GM23338 (cell line): ENCODE measurements around the gene SP140L. TPM values are rescaled to one million over a fixed set of nuclear protein-coding genes. Genes with fewer than 3 reads are reported as not detected.

Experiments
- ATAC-seq: fragments of 200-7000 bp; cut with Tn5 transposase; 3 replicates; pipeline ENCODE4 v1.9.1; 2020
- DNase-seq: peaks from one replicate; pipeline ENCODE4 v3.0.0-alpha.2; 2015; ENCODE audit warnings: low spot score
- H2AFZ ChIP-seq: fragments of 200-600 bp; sonication (generic); 2 replicates; pipeline ENCODE4 v1.8.0; 2016; ENCODE audit warnings: antibody characterized with exemption, mild to moderate bottlenecking, moderate library complexity
- H3F3A ChIP-seq: fragments of 200-600 bp; sonication (generic); replicated peaks from 2 replicates; pipeline ENCODE4 v1.8.0; 2017; ENCODE audit warnings: antibody characterized with exemption, mixed run types, low read depth
- H3K27ac ChIP-seq: fragments of 200-600 bp; sonication (generic); 2 replicates; pipeline ENCODE4 v1.6.1; 2016; ENCODE audit warnings: low read depth
- H3K27me3 ChIP-seq: fragments of 200-600 bp; sonication (generic); 2 replicates; pipeline ENCODE4 v1.8.0; 2016; ENCODE audit warnings: mild to moderate bottlenecking, mixed run types, moderate library complexity; ENCODE audit not compliant: insufficient read depth
- H3K36me3 ChIP-seq: fragments of 200-600 bp; sonication (generic); 2 replicates; pipeline ENCODE4 v1.8.0; 2016; ENCODE audit warnings: mild to moderate bottlenecking; ENCODE audit not compliant: insufficient read depth
- H3K4me1 ChIP-seq: fragments of 200-600 bp; sonication (generic); 2 replicates; pipeline ENCODE4 v1.8.0; 2016; ENCODE audit warnings: mild to moderate bottlenecking, moderate library complexity; ENCODE audit not compliant: insufficient read depth
- H3K4me2 ChIP-seq: fragments of 200-600 bp; sonication (generic); 2 replicates; pipeline ENCODE4 v1.7.1; 2017; ENCODE audit warnings: mixed run types
- H3K4me3 ChIP-seq: fragments of 200-600 bp; sonication (generic); 2 replicates; pipeline ENCODE4 v1.6.1; 2016; ENCODE audit warnings: mixed run types
- H3K79me2 ChIP-seq: fragments of 200-600 bp; sonication (generic); replicated peaks from 2 replicates; pipeline ENCODE4 v1.8.0; 2017; ENCODE audit warnings: mild to moderate bottlenecking; ENCODE audit not compliant: insufficient read depth
- H3K9me2 ChIP-seq: fragments of 200-600 bp; sonication (generic); 2 replicates; pipeline ENCODE4 v1.8.0; 2017; ENCODE audit not compliant: insufficient read depth
- H4K20me1 ChIP-seq: fragments of 200-600 bp; sonication (generic); replicated peaks from 2 replicates; pipeline ENCODE4 v1.8.0; 2017; ENCODE audit warnings: mild to moderate bottlenecking; ENCODE audit not compliant: insufficient read depth
- H3K27ac Mint-ChIP-seq: 2 replicates; pipeline ENCODE4 v1.8.0; 2020; ENCODE audit warnings: inconsistent platforms, mild to moderate bottlenecking, moderate library complexity, mixed read lengths
- H3K27me3 Mint-ChIP-seq: 3 replicates; pipeline ENCODE4 v1.8.0; 2022; ENCODE audit warnings: low read depth, mild to moderate bottlenecking, moderate library complexity, mixed read lengths, inconsistent platforms; ENCODE audit not compliant: insufficient read depth, poor library complexity
- H3K36me3 Mint-ChIP-seq: 3 replicates; pipeline ENCODE4 v1.8.0; 2021; ENCODE audit warnings: low read depth, mild to moderate bottlenecking, inconsistent platforms, moderate library complexity, mixed read lengths
- H3K4me1 Mint-ChIP-seq: 3 replicates; pipeline ENCODE4 v1.8.0; 2020; ENCODE audit warnings: mild to moderate bottlenecking, inconsistent platforms, mixed read lengths
- H3K4me3 Mint-ChIP-seq: 3 replicates; pipeline ENCODE4 v1.8.0; 2021; ENCODE audit warnings: moderate library complexity, mild to moderate bottlenecking, inconsistent platforms, mixed read lengths
- H3K9me3 Mint-ChIP-seq: 3 replicates; pipeline ENCODE4 v1.8.0; 2020; ENCODE audit warnings: moderate library complexity, mild to moderate bottlenecking, inconsistent platforms, mixed read lengths
- CREB1 ChIP-seq: fragments of 250-450 bp; sonication (Bioruptor Pico); IDR thresholded peaks from 2 replicates; pipeline ENCODE4 v1.5.0; 2020; ENCODE audit warnings: low read depth, mild to moderate bottlenecking, moderate library complexity
- CTCF ChIP-seq, 2 experiments: fragments of 200-600 bp in 1 of 2; sonication (generic) in 1 of 2; conservative IDR thresholded peaks; 2 replicates each; pipeline versions ENCODE4 v1.5.1 to v1.6.1; 2016 to 2017; ENCODE audit warnings: antibody characterized with exemption in 2 of 2, low read depth in 2 of 2, mild to moderate bottlenecking in 2 of 2, moderate library complexity in 1 of 2
- EZH2phosphoT487 ChIP-seq: fragments of 200-600 bp; sonication (generic); IDR thresholded peaks from one replicate; pipeline ENCODE4 v1.8.1; 2018; ENCODE audit warnings: antibody characterized with exemption; ENCODE audit not compliant: unreplicated experiment
- JUNB ChIP-seq: IDR thresholded peaks from one replicate; pipeline ENCODE4 v1.6.1; 2016; ENCODE audit warnings: antibody characterized with exemption; ENCODE audit not compliant: unreplicated experiment
- NANOG ChIP-seq: IDR thresholded peaks from 2 replicates; pipeline ENCODE4 v1.6.1; 2016; ENCODE audit warnings: antibody characterized with exemption, borderline replicate concordance
- POLR2AphosphoS5 ChIP-seq: IDR thresholded peaks from 2 replicates; pipeline ENCODE4 v1.6.1; 2016; ENCODE audit warnings: antibody characterized with exemption, low read depth
- REST ChIP-seq: IDR thresholded peaks from one replicate; pipeline ENCODE4 v1.6.1; 2018; ENCODE audit warnings: antibody characterized with exemption; ENCODE audit not compliant: unreplicated experiment
- STAT1 ChIP-seq: IDR thresholded peaks from one replicate; pipeline ENCODE4 v1.6.1; 2016; ENCODE audit warnings: antibody characterized with exemption; ENCODE audit not compliant: unreplicated experiment
- ZNF114 ChIP-seq: fragments of 250-450 bp; sonication (Bioruptor Pico); IDR thresholded peaks from 2 replicates; pipeline ENCODE4 v1.5.0; 2020; ENCODE audit warnings: mild to moderate bottlenecking, moderate library complexity
- ZNF331 ChIP-seq: fragments of 250-450 bp; sonication (Bioruptor Pico); IDR thresholded peaks from 2 replicates; pipeline ENCODE4 v1.5.0; 2020; ENCODE audit warnings: low read depth, mild to moderate bottlenecking, moderate library complexity
- polyA plus RNA-seq: library from polyadenylated mRNA; unstranded; fragments of >200 nt; fragmentation: Nextera tagmentation; extraction: Ambion mirVana; gene quantifications from 2 replicates; pipeline ENCODE4 v1.2.1, GENCODE V29; 2016
- total RNA-seq: library from RNA; depleted of rRNA; stranded (reverse); fragments of >200 nt; shearing (Covaris generic); gene quantifications from 2 replicates; pipeline ENCODE4 v1.2.3, GENCODE V29; 2014

The SP140L gene
- total and polyA plus RNA-seq, 2 experiments from 2014 or later, result 1.3 to 1.7 TPM

- TF ChIP-seq JUNB (no peak), CREB1 (CRISPR knock-in tag) (no peak), STAT1 (no peak), ZNF331 (CRISPR knock-in tag) (no peak), ZNF114 (CRISPR knock-in tag) (no peak)
These were observed 92.2 kb downstream of the SP140L start (continued) for GRCh38 chr2:230419181-230419580.

- Mint-ChIP-seq H3K4me3 (no peak overlapping the region), H3K4me1 (no peaks in the 10 kb centered on the region; the same call in 2 of the 3 replicates)
These were observed 95.2 kb downstream of the SP140L start for GRCh38 chr2:230422149-230422548.

More at GRCh38 chr2:230422149-230422548, 95.2 kb downstream of the SP140L start:
- Histone ChIP-seq H3K27me3 (no peaks in the 10 kb centered on the region), H3K4me1 (no peaks in the 10 kb centered on the region), H3K79me2 (no peaks in the 10 kb centered on the region), H3K9me2 (no peaks in the 10 kb centered on the region), H4K20me1 (no peaks in the 10 kb centered on the region), H2AFZ (no peak overlapping the region), H3K4me3 (no peak overlapping the region), H3K4me2 (no peak overlapping the region), H3K36me3 (no peaks in the 10 kb centered on the region), H3K27ac (no peak overlapping the region), H3F3A (no peaks in the 10 kb centered on the region)
- DNase-seq (no peak), ATAC-seq (no peak)
- Mint-ChIP-seq H3K9me3 (no peaks in the 10 kb centered on the region), H3K27me3 (no peaks in the 10 kb centered on the region), H3K36me3 (no peaks in the 10 kb centered on the region), H3K27ac (no peak overlapping the region)
- TF ChIP-seq NANOG (no peak), EZH2phosphoT487 (no peak), POLR2AphosphoS5 (no peak), REST (no peak), ZNF114 (CRISPR knock-in tag) (no peak), ZNF331 (CRISPR knock-in tag) (no peak), STAT1 (no peak), CTCF (conservative IDR thresholded peaks at IDR 0.05; ENCODE audit: low read depth in 2 of 2) (no peak), JUNB (no peak)
